Neural progenitor cell (in vitro differentiated cells): ENCODE results near the gene HTR6. TPM values are rescaled to one million over a fixed set of nuclear protein-coding genes. Genes with fewer than 3 reads are reported as not detected.

Experiments used
- DNase-seq: peaks from one replicate; pipeline ENCODE4 v3.0.0-alpha.2; 2016; ENCODE audit warnings: low spot score
- H2AFZ ChIP-seq: fragments of 200-600 bp; sonication (generic); replicated peaks from 2 replicates; pipeline ENCODE4 v1.6.1; 2016; ENCODE audit warnings: antibody characterized with exemption
- H3F3A ChIP-seq: fragments of 200-600 bp; sonication (generic); 2 replicates; pipeline ENCODE4 v1.6.1; 2016; ENCODE audit warnings: antibody characterized with exemption, low read depth
- H3K27ac ChIP-seq: fragments of 200-600 bp; sonication (generic); 2 replicates; pipeline ENCODE4 v1.5.1; 2016; ENCODE audit warnings: mild to moderate bottlenecking
- H3K27me3 ChIP-seq: fragments of 200-600 bp; sonication (generic); 2 replicates; pipeline ENCODE4 v1.6.1; 2016; ENCODE audit warnings: mild to moderate bottlenecking, moderate library complexity
- H3K36me3 ChIP-seq: fragments of 200-600 bp; sonication (generic); 2 replicates; pipeline ENCODE4 v1.5.1; 2016
- H3K4me1 ChIP-seq: fragments of 200-600 bp; sonication (generic); 2 replicates; pipeline ENCODE4 v1.6.1; 2016; ENCODE audit warnings: mixed run types
- H3K4me2 ChIP-seq: fragments of 200-600 bp; sonication (generic); 2 replicates; pipeline ENCODE4 v1.6.1; 2016
- H3K4me3 ChIP-seq: fragments of 200-600 bp; sonication (generic); 2 replicates; pipeline ENCODE4 v1.5.1; 2016
- H3K79me2 ChIP-seq: fragments of 200-600 bp; sonication (generic); 2 replicates; pipeline ENCODE4 v1.6.1; 2016; ENCODE audit warnings: low read depth
- H3K9ac ChIP-seq: fragments of 200-600 bp; sonication (generic); 2 replicates; pipeline ENCODE4 v1.6.1; 2016
- H3K9me3 ChIP-seq: fragments of 200-600 bp; sonication (generic); 2 replicates; pipeline ENCODE4 v1.5.1; 2016; ENCODE audit warnings: low read depth
- H4K20me1 ChIP-seq: fragments of 200-600 bp; sonication (generic); 2 replicates; pipeline ENCODE4 v1.6.1; 2016; ENCODE audit warnings: low read depth
- H3K27ac Mint-ChIP-seq: 3 replicates; pipeline ENCODE4 v1.8.0; 2021; ENCODE audit warnings: mixed read lengths
- H3K27me3 Mint-ChIP-seq: 2 replicates; pipeline ENCODE4 v1.8.0; 2022; ENCODE audit warnings: low read depth, mild to moderate bottlenecking, inconsistent platforms, moderate library complexity, mixed read lengths; ENCODE audit not compliant: insufficient read depth
- H3K36me3 Mint-ChIP-seq: 3 replicates; pipeline ENCODE4 v1.8.0; 2021; ENCODE audit warnings: mixed read lengths
- H3K4me1 Mint-ChIP-seq: 3 replicates; pipeline ENCODE4 v1.8.0; 2021; ENCODE audit warnings: mixed read lengths
- H3K4me3 Mint-ChIP-seq: 3 replicates; pipeline ENCODE4 v1.8.0; 2021; ENCODE audit warnings: mild to moderate bottlenecking, moderate library complexity, mixed read lengths
- H3K9me3 Mint-ChIP-seq: 3 replicates; pipeline ENCODE4 v1.8.0; 2020; ENCODE audit warnings: mixed read lengths
- CTCF ChIP-seq: fragments of 200-600 bp; sonication (generic); IDR thresholded peaks from 2 replicates; pipeline ENCODE4 v1.5.1; 2017; ENCODE audit warnings: antibody characterized with exemption, mild to moderate bottlenecking
- EZH2 ChIP-seq: fragments of 200-600 bp; sonication (generic); IDR thresholded peaks from 2 replicates; pipeline ENCODE4 v1.6.1; 2017; ENCODE audit warnings: antibody characterized with exemption, mild to moderate bottlenecking, moderate library complexity
- EZH2phosphoT487 ChIP-seq: fragments of 200-600 bp; sonication (generic); IDR thresholded peaks from 2 replicates; pipeline ENCODE4 v1.6.1; 2017; ENCODE audit warnings: antibody characterized with exemption
- total RNA-seq: library from RNA; depleted of rRNA; stranded (reverse); fragments of >200 nt; gene quantifications from 2 replicates; pipeline ENCODE4 v1.2.3, GENCODE V29; 2015; ENCODE audit warnings: low replicate concordance

HTR6 gene
- total RNA-seq, 1 donor from 2014 or later, result not detected

DNA sequence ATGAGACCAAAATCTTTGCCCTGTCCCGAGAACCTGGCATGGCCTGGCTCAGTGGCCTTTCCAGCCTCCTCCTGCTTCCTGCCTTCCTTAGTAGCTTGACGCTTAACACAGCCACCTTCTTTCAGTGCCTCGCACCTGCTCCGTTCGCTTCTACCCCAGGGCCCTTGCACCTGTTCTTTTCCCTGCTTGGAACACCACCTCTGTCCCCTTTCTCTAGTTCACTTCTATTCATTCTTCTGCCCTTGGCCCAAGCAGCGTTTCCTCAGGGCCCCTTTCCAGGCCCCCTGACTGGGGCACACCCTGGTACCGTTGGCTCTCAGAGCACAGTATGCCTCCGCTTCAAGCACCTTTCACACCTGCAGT, 9.0 kb upstream of the HTR6 start:
- peaks cover 7% of the 10 kb centered on the region for H3K27me3 Mint-ChIP-seq

DNA sequence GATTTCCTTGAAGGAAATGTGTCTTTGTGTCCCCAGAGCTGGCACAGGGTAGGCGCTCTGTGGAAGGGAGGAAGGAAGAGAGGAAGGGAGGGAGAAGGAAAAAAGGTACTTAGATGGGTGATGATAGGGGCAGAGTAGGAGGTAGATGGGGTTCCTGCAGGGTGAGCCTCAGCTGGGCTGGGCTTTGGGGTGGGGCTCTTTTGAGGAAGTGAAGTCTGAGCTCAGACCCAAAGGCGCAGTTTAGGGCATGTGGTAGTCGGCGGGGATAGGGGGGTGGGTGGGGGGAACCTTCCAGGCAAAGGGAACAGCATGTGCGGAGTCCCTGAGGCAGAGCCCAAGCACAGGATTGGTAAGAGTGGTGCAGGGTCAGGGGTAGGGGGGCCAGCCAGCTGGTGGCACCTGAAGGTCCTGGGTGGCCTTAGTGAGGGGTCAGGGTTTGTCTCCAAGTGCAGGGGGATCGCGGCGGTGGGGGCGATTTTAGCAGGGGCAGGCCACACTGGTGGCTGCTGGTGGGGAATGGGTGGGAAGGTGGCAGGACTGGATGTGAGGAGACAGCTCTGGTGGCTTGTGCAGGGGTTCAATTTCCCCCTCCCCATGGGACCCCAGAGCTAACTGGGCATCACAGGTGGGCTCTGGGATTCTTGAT, 8.4 kb upstream of the HTR6 start:
- TF ChIP-seq EZH2 (no peak), EZH2phosphoT487 (no peak), CTCF (no peak)
- H3K9ac ChIP-seq, result no peak overlapping the region
- Mint-ChIP-seq H3K27me3 (peaks cover 7% of the 10 kb centered on the region), H3K36me3 (no peaks in the 10 kb centered on the region), H3K27ac (no peak overlapping the region), H3K4me3 (no peak overlapping the region), H3K9me3 (no peaks in the 10 kb centered on the region), H3K4me1 (peaks cover 28% of the 10 kb centered on the region)
- no peaks in the 10 kb centered on the region for H3K9me3 ChIP-seq
- no peaks in the 10 kb centered on the region for H3K36me3 ChIP-seq
- H3K4me3 ChIP-seq, result no peak overlapping the region
- H3F3A ChIP-seq, result peaks cover 14% of the 10 kb centered on the region
- no peaks in the 10 kb centered on the region for H3K79me2 ChIP-seq
- no peaks in the 10 kb centered on the region for H4K20me1 ChIP-seq
- no peak overlapping the region for H3K27ac ChIP-seq
- peaks cover 12% of the 10 kb centered on the region for H3K27me3 ChIP-seq
- no peak overlapping the region for H2AFZ ChIP-seq
- no peak for DNase-seq
- H3K4me1 ChIP-seq, result no peaks in the 10 kb centered on the region
- H3K4me2 ChIP-seq, result no peak overlapping the region

More for the DNA sequence above, 9.0 kb upstream of the HTR6 start:
- no peaks in the 10 kb centered on the region for H3K4me1 ChIP-seq
- H3K36me3 ChIP-seq, result no peaks in the 10 kb centered on the region
- no peak overlapping the region for H3K4me3 Mint-ChIP-seq
- no peak overlapping the region for H3K4me2 ChIP-seq
- H3K27ac Mint-ChIP-seq, result no peak overlapping the region
- no peaks in the 10 kb centered on the region for H4K20me1 ChIP-seq
- H3K79me2 ChIP-seq, result no peaks in the 10 kb centered on the region
- H3K4me3 ChIP-seq, result no peak overlapping the region
- H3K9me3 Mint-ChIP-seq, result no peaks in the 10 kb centered on the region
- H3K9me3 ChIP-seq, result no peaks in the 10 kb centered on the region
- no peak for DNase-seq
- H3K27ac ChIP-seq, result no peak overlapping the region
- TF ChIP-seq EZH2phosphoT487, result no peak
- TF ChIP-seq CTCF, result no peak
- TF ChIP-seq EZH2, result no peak
- peaks cover 7% of the 10 kb centered on the region for H3K27me3 ChIP-seq
- peaks cover 14% of the 10 kb centered on the region for H3F3A ChIP-seq
- peaks cover 28% of the 10 kb centered on the region for H3K4me1 Mint-ChIP-seq
- H3K36me3 Mint-ChIP-seq, result no peaks in the 10 kb centered on the region
- H3K9ac ChIP-seq, result no peak overlapping the region
- no peak overlapping the region for H2AFZ ChIP-seq

- no peak overlapping the region for H3K9ac ChIP-seq
- peaks cover 27% of the 10 kb centered on the region for H3K4me1 Mint-ChIP-seq
- H3K27ac ChIP-seq, result no peak overlapping the region
- H3K27me3 Mint-ChIP-seq, result peaks cover 12% of the 10 kb centered on the region
- H3F3A ChIP-seq, result peaks cover 16% of the 10 kb centered on the region
- H3K4me3 ChIP-seq, result no peak overlapping the region
- H2AFZ ChIP-seq, result no peak overlapping the region
- H3K36me3 ChIP-seq, result no peaks in the 10 kb centered on the region
- peak overlapping the region; percentile 63 for H3K27ac Mint-ChIP-seq
- no peaks in the 10 kb centered on the region for H3K9me3 ChIP-seq
- no peaks in the 10 kb centered on the region for H3K36me3 Mint-ChIP-seq
- H3K4me1 ChIP-seq, result no peaks in the 10 kb centered on the region
- H3K79me2 ChIP-seq, result no peaks in the 10 kb centered on the region
- TF ChIP-seq EZH2phosphoT487 (no peak), EZH2 (no peak), CTCF (no peak)
- H4K20me1 ChIP-seq, result no peaks in the 10 kb centered on the region
- H3K4me3 Mint-ChIP-seq, result peak overlapping the region; percentile 30
- H3K9me3 Mint-ChIP-seq, result no peaks in the 10 kb centered on the region
- peaks cover 18% of the 10 kb centered on the region for H3K27me3 ChIP-seq
- no peak for DNase-seq
- no peak overlapping the region for H3K4me2 ChIP-seq
These were observed 7.8 kb upstream of the HTR6 start for GRCh38 chr1:19656780-19657466.
